Stimulated activated CD4-positive, alpha-beta T cell treated with anti-CD3 and anti-CD28 coated beads, Interleukin-1b, Interleukin-23, amount 100 ng/mL, for 1 hour (primary cell): ENCODE measurements around the gene ATAD3C.
A peak's percentile ranks its signal among the peaks of the same experiment; 100 is the strongest.
"Not testable (repeated sequence)": the region's sequence is repeated elsewhere in the genome, so short reads cannot be mapped to it uniquely, and the experiment has no call there.

Source experiments
- DNase-seq, 2 donors: peaks; one replicate each; pipeline ENCODE4 v3.0.0-alpha.2; 2020; ENCODE audit warnings: low read depth in 2 of 2

Gene ATAD3C

GRCh38 chr1:1508775-1509464 is 59.4 kb downstream of the ATAD3C start:
- not testable (repeated sequence) for DNase-seq

GRCh38 chr1:1509465-1509850 is 60.0 kb downstream of the ATAD3C start:
- not testable (repeated sequence) for DNase-seq

GRCh38 chr1:1510912-1511532 is 61.5 kb downstream of the ATAD3C start:
- no peak for DNase-seq

- DNase-seq, result peak; percentile 86 to 90
Observed at GRCh38 chr1:1511533-1512285, 62.2 kb downstream of the ATAD3C start, which contains the start of gene ATAD3A. ATAD3A (plus strand) TSS chr1:1512162; CDS start chr1:1512269, 107 bp downstream.

GRCh38 chr1:1512425-1512824 is 62.9 kb downstream of the ATAD3C start:
- not testable (repeated sequence) for DNase-seq

- not testable (repeated sequence) for DNase-seq
Observed at GRCh38 chr1:1513675-1514074, 64.2 kb downstream of the ATAD3C start.

- not testable (repeated sequence) for DNase-seq
Observed at GRCh38 chr1:1514376-1514775, 64.9 kb downstream of the ATAD3C start.

GRCh38 chr1:1516923-1517322 is 67.4 kb downstream of the ATAD3C start:
- not testable (repeated sequence) for DNase-seq

GRCh38 chr1:1517973-1518620 is 68.6 kb downstream of the ATAD3C start:
- DNase-seq, result no peak

GRCh38 chr1:1518621-1519007 is 69.1 kb downstream of the ATAD3C start:
- DNase-seq, result not testable (repeated sequence)
